ENCODE results near the gene FASN.

Gene FASN

DNA sequence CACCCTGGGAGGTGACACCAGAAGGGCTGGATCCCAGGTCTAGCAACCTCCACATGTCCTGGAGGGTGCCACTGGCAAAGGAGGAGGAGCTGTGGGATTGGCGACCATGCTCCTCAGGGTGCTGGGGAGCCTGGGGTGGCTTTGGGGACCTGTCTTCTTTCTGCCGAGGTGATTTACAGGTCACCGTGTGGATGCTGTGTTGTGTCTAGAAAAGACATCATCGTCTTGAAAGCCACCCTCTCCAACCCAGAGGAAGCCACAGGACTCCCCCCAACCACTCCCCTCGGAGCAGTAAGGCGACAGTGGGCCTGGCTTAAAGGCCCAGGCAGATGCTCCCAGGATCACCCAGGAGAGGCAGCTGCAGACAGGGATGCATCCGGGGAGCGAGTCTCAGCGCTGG is 29.7 kb upstream of the FASN start:
- Histone ChIP-seq H3K9me3 (ENCODE audit: control insufficient read depth in 1 of 2, low read length in 2 of 2) (no peaks in the 10 kb centered on the region), H3K4me1 (ENCODE audit: control insufficient read depth in 1 of 2, insufficient read depth in 2 of 2, low read length in 2 of 2) (no peaks in the 10 kb centered on the region), H3K27ac (ENCODE audit: low read length) (no peak overlapping the region), H3K27me3 (ENCODE audit: low read depth, low read length) (no peaks in the 10 kb centered on the region), H3K36me3 (ENCODE audit: control insufficient read depth in 1 of 2, insufficient read depth in 2 of 2, low read length in 2 of 2) (peaks cover 0 to 20% of the 10 kb centered on the region in 2 donors), H3K4me3 (ENCODE audit: low read depth in 1 of 2, low read length in 2 of 2) (no peak overlapping the region)

DNA sequence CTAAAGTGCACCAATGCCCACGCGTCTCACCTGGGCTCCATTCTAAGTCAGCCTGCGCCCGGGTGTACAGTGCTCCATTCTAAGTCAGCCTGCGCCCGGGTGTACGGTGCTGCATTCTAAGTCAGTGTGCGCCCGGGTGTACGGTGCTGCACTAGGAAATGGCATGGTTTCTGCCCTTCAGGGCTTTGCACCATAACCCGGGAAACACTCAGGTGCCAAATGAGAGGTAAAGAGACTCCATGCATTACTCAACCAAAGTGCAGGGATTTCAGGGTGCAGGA is 29.2 kb upstream of the FASN start:
- peaks cover 0 to 20% of the 10 kb centered on the region in 2 donors for H3K36me3 ChIP-seq (ENCODE audit: control insufficient read depth in 1 of 2, insufficient read depth in 2 of 2, low read length in 2 of 2)
- no peak overlapping the region for H3K4me3 ChIP-seq (ENCODE audit: low read depth in 1 of 2, low read length in 2 of 2)
- H3K4me1 ChIP-seq (ENCODE audit: control insufficient read depth in 1 of 2, insufficient read depth in 2 of 2, low read length in 2 of 2): no peaks in the 10 kb centered on the region
- H3K9me3 ChIP-seq (ENCODE audit: control insufficient read depth in 1 of 2, low read length in 2 of 2): no peaks in the 10 kb centered on the region
- H3K27ac ChIP-seq (ENCODE audit: low read length): no peak overlapping the region
- H3K27me3 ChIP-seq (ENCODE audit: low read depth, low read length): no peaks in the 10 kb centered on the region

DNA sequence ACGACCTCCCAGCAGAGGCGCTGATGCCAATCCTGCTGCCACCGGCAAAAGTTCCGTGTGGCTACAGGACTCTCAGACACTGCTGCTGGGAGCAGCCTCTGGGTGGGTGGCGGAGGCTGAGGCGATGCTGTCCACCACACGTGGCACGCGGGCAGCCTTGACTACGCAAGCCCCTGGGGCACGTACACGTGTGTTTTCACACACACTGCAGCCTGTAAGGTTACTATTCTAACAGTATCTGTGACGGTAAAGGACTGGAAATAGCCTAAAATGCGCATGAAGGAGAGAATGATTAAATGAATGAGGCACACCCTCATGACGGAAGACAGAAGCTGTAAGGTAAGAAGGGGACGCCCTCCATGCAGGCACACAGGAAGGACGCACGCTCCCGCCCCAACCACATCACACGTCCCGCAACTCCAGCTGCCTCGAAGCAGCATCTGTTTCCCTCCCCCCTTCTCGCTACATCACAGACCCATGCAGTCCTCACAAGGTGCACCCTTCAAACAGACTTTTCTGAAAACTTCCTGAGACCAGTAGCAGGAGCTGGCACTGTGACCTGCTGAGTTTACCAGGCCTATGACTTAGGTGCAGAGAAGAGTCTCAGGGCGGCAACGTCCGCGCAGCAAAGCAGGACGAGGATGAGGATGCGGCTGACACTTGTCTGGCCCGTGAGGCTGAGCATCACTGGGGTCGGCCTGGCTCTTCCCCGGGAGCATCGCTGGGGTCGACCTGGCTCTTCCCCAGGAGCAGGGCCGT is 28.7 kb upstream of the FASN start:
- H3K27ac ChIP-seq (ENCODE audit: low read length): no peak overlapping the region
- H3K9me3 ChIP-seq (ENCODE audit: control insufficient read depth in 1 of 2, low read length in 2 of 2): no peaks in the 10 kb centered on the region
- no peaks in the 10 kb centered on the region for H3K27me3 ChIP-seq (ENCODE audit: low read depth, low read length)
- peaks cover 0 to 20% of the 10 kb centered on the region in 2 donors for H3K36me3 ChIP-seq (ENCODE audit: control insufficient read depth in 1 of 2, insufficient read depth in 2 of 2, low read length in 2 of 2)
- H3K4me1 ChIP-seq (ENCODE audit: control insufficient read depth in 1 of 2, insufficient read depth in 2 of 2, low read length in 2 of 2): no peaks in the 10 kb centered on the region
- no peak overlapping the region for H3K4me3 ChIP-seq (ENCODE audit: low read depth in 1 of 2, low read length in 2 of 2)

GRCh38 chr17:82124101-82124500 is 26.1 kb upstream of the FASN start:
- no peak overlapping the region for H3K27ac ChIP-seq (ENCODE audit: low read length)
- H3K4me1 ChIP-seq (ENCODE audit: control insufficient read depth in 1 of 2, insufficient read depth in 2 of 2, low read length in 2 of 2): peaks cover 0 to 2% of the 10 kb centered on the region in 2 donors
- H3K9me3 ChIP-seq (ENCODE audit: control insufficient read depth in 1 of 2, low read length in 2 of 2): no peaks in the 10 kb centered on the region
- H3K36me3 ChIP-seq (ENCODE audit: control insufficient read depth in 1 of 2, insufficient read depth in 2 of 2, low read length in 2 of 2): peaks cover 0 to 20% of the 10 kb centered on the region in 2 donors
- H3K27me3 ChIP-seq (ENCODE audit: low read depth, low read length): no peaks in the 10 kb centered on the region
- H3K4me3 ChIP-seq (ENCODE audit: low read depth in 1 of 2, low read length in 2 of 2): no peak overlapping the region

DNA sequence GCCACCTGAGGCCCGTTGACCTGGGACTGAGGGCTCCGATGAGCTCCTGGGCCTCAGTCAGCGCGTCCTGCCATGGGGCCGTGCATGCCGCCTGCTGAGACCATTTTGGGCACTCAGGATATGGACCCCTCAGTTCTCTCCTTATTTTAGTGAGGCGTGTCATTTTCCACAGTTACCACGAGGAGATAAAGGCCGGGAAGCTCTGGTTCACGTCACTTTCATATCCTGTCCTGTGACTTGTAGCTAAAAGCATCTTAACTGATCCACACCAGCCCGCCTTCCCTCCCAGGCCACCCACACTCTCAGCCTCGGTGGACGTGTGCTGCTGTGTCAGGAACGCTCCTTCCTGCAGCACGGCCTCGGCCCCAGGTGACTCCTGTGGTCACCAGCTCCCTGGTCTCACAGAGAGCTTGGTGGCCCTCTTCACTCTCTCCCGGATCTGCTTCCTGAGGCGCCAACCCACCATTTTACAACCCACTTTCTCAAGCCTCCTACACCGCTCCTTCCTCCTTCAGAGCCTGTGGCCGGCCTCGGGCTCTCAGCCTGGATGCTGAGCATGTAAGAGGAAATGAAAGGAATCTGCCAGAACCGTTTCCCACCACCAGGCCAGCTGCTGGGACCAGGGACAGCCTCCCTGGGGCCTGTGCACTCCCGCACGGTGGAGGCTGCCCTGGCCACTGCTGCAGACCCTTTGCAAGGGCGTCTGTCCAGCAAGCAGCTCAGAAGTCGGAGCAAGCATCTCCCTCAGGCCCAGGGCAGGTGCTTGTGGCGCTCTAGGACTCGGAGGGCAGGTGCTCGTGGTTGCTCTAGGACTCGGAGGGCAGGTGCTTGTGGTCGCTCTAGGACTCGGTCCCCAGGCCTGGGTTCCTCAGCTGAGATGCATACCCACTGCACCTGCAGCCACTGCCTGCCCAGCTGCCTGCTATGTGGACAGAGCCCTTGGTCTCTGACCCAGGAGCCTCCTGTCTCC is 23.9 kb upstream of the FASN start:
- no peak overlapping the region for H3K27ac ChIP-seq (ENCODE audit: low read length)
- no peak overlapping the region for H3K4me3 ChIP-seq (ENCODE audit: low read depth in 1 of 2, low read length in 2 of 2)
- H3K36me3 ChIP-seq (ENCODE audit: control insufficient read depth in 1 of 2, insufficient read depth in 2 of 2, low read length in 2 of 2): peaks cover 0 to 11% of the 10 kb centered on the region in 2 donors
- no peaks in the 10 kb centered on the region for H3K9me3 ChIP-seq (ENCODE audit: control insufficient read depth in 1 of 2, low read length in 2 of 2)
- H3K4me1 ChIP-seq (ENCODE audit: control insufficient read depth in 1 of 2, insufficient read depth in 2 of 2, low read length in 2 of 2): peaks cover 0 to 3% of the 10 kb centered on the region in 2 donors
- H3K27me3 ChIP-seq (ENCODE audit: low read depth, low read length): no peaks in the 10 kb centered on the region

GRCh38 chr17:82121246-82121645 is 23.2 kb upstream of the FASN start:
- Histone ChIP-seq H3K36me3 (ENCODE audit: control insufficient read depth in 1 of 2, insufficient read depth in 2 of 2, low read length in 2 of 2) (peaks cover 0 to 4% of the 10 kb centered on the region in 2 donors), H3K4me3 (ENCODE audit: low read depth in 1 of 2, low read length in 2 of 2) (no peak overlapping the region), H3K4me1 (ENCODE audit: control insufficient read depth in 1 of 2, insufficient read depth in 2 of 2, low read length in 2 of 2) (peaks cover 0 to 3% of the 10 kb centered on the region in 2 donors), H3K9me3 (ENCODE audit: control insufficient read depth in 1 of 2, low read length in 2 of 2) (no peaks in the 10 kb centered on the region), H3K27me3 (ENCODE audit: low read depth, low read length) (no peaks in the 10 kb centered on the region), H3K27ac (ENCODE audit: low read length) (no peak overlapping the region)

DNA sequence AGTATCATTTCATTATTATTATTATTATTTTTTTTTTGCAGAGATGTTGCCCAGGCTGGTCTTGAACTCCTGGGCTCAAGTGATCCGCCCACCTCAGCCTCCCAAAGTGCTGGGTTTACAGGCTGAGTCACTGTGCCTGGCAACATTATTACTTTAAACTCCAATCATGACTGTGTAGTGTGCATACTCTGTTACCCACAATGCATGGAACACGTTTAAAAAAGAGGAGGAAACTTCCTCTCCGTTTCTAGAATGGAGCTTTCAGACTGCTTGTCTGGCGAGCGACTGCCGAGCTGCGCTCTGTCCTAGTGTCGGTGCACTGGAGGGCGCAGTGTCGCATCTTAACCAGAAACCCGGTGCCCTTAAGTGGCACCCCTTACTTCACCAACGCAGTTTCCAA is 22.1 kb upstream of the FASN start:
- no peaks in the 10 kb centered on the region for H3K9me3 ChIP-seq (ENCODE audit: control insufficient read depth in 1 of 2, low read length in 2 of 2)
- no peaks in the 10 kb centered on the region for H3K27me3 ChIP-seq (ENCODE audit: low read depth, low read length)
- H3K4me1 ChIP-seq (ENCODE audit: control insufficient read depth in 1 of 2, insufficient read depth in 2 of 2, low read length in 2 of 2): peaks cover 0 to 3% of the 10 kb centered on the region in 2 donors
- H3K36me3 ChIP-seq (ENCODE audit: control insufficient read depth in 1 of 2, insufficient read depth in 2 of 2, low read length in 2 of 2): peaks cover 0 to 4% of the 10 kb centered on the region in 2 donors
- no peak overlapping the region for H3K27ac ChIP-seq (ENCODE audit: low read length)
- H3K4me3 ChIP-seq (ENCODE audit: low read depth in 1 of 2, low read length in 2 of 2): no peak overlapping the region

GRCh38 chr17:82118815-82119380 is 20.9 kb upstream of the FASN start:
- Histone ChIP-seq H3K4me3 (ENCODE audit: low read depth in 1 of 2, low read length in 2 of 2) (no peak overlapping the region), H3K27me3 (ENCODE audit: low read depth, low read length) (no peaks in the 10 kb centered on the region), H3K36me3 (ENCODE audit: control insufficient read depth in 1 of 2, insufficient read depth in 2 of 2, low read length in 2 of 2) (peaks cover 0 to 6% of the 10 kb centered on the region in 2 donors), H3K4me1 (ENCODE audit: control insufficient read depth in 1 of 2, insufficient read depth in 2 of 2, low read length in 2 of 2) (peaks cover 0 to 3% of the 10 kb centered on the region in 2 donors), H3K27ac (ENCODE audit: low read length) (no peak overlapping the region), H3K9me3 (ENCODE audit: control insufficient read depth in 1 of 2, low read length in 2 of 2) (no peaks in the 10 kb centered on the region)

DNA sequence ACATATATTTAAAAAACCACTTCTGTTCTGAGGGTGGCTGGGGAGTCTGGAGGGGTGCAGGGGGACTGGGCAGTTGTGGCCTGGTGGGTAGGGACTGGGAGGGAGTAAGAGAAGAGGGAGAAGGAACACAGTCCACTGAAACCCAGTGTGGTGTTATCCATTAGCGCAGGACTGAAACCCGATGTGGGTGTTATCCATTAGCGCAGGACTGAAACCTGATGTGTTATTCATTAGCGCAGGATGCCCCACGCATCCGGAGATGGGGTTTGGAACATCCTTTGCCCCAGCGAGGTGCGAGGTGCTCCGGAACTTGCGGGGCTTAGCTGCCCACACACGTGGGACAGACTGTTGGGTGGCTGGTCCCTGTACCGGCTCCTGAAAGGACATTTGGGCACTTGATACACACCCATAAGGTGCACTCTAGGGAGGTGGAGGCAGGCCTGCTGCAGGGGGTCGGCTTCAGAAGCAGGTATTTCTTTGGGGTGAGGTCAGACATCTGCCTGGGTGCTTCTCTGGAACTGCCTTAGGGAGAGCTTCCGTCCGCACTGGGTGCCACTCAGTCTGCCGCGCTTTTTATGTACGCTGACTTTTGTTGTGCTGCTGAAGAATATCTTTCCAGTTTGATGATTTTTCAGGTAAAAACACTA is 20.3 kb upstream of the FASN start:
- Histone ChIP-seq H3K4me1 (ENCODE audit: control insufficient read depth in 1 of 2, insufficient read depth in 2 of 2, low read length in 2 of 2) (peaks cover 0 to 3% of the 10 kb centered on the region in 2 donors), H3K9me3 (ENCODE audit: control insufficient read depth in 1 of 2, low read length in 2 of 2) (no peaks in the 10 kb centered on the region), H3K27me3 (ENCODE audit: low read depth, low read length) (no peaks in the 10 kb centered on the region), H3K27ac (ENCODE audit: low read length) (no peak overlapping the region), H3K4me3 (ENCODE audit: low read depth in 1 of 2, low read length in 2 of 2) (no peak overlapping the region), H3K36me3 (ENCODE audit: control insufficient read depth in 1 of 2, insufficient read depth in 2 of 2, low read length in 2 of 2) (peaks cover 0 to 12% of the 10 kb centered on the region in 2 donors)

DNA sequence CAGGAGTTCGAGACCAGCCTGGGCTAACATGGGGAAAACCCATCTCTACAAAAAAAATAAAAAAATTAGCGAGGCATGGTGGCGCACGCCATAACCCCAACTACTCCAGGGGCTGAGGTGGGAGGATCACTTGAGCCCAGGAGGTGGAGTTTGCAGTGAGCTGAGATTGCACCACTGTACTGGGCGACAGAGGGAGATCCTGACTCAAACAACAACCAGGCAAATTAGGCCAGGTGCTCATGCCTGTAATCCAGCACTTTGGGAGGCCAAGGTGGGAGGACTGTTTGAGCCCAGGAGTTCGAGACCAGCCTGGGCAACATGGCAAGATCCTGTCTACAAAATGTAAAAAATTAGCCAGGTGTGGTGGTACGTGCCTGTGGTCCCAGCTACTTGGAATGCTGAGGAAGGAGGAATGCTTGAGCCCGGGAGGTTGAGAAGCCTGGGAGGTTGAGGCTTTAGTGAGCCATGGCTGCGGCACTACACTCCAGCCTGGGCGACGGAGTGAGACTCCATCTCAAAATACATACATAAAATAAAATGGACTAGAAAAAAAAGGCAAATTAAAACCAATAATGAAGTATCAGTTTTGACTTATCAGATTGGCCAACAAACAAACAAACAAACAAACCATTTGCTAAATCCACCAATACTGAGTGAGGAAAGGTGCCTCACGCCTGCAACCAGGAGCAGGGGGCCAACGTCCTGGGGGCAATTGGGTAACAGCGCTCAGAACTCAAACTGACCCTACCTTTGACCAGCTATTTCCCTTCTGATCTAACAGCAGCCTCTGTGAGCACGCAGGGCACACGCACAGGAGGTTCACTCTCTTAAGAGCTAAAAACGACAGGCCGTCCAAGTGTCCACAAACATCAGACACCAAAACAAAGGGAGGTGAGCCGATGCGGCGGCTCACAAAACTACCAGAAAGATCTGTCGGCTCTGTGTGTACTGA is 19.4 kb upstream of the FASN start:
- Histone ChIP-seq H3K9me3 (ENCODE audit: control insufficient read depth in 1 of 2, low read length in 2 of 2) (no peaks in the 10 kb centered on the region), H3K4me1 (ENCODE audit: control insufficient read depth in 1 of 2, insufficient read depth in 2 of 2, low read length in 2 of 2) (peaks cover 0 to 3% of the 10 kb centered on the region in 2 donors), H3K27ac (ENCODE audit: low read length) (no peak overlapping the region), H3K4me3 (ENCODE audit: low read depth in 1 of 2, low read length in 2 of 2) (no peak overlapping the region), H3K36me3 (ENCODE audit: control insufficient read depth in 1 of 2, insufficient read depth in 2 of 2, low read length in 2 of 2) (peaks cover 0 to 15% of the 10 kb centered on the region in 2 donors), H3K27me3 (ENCODE audit: low read depth, low read length) (no peaks in the 10 kb centered on the region)

Measured in muscle layer of duodenum (tissue), 2 donors.